Suprapubic skin (tissue), 4 donors: ENCODE data around the gene ZNF428. TPM values are rescaled to one million over a fixed set of nuclear protein-coding genes. Genes with fewer than 3 reads are reported as not detected.
"Not testable (repeated sequence)": the region's sequence is repeated elsewhere in the genome, so short reads cannot be mapped to it uniquely, and the experiment has no call there.

Experiments used
- DNase-seq, 2 donors: peaks; one replicate each; pipeline ENCODE4 v3.0.0-alpha.2; 2019; ENCODE audit warnings: low spot score in 2 of 2
- H3K27ac ChIP-seq: fragments of 200-600 bp; sonication (generic); one replicate; pipeline ENCODE4 v1.5.1; 2019
- H3K27me3 ChIP-seq: fragments of 200-600 bp; sonication (generic); one replicate; pipeline ENCODE4 v1.5.1; 2019
- H3K36me3 ChIP-seq: fragments of 200-600 bp; sonication (generic); one replicate; pipeline ENCODE4 v1.5.1; 2019
- H3K4me1 ChIP-seq: fragments of 200-600 bp; sonication (generic); one replicate; pipeline ENCODE4 v1.5.1; 2019
- H3K4me3 ChIP-seq: fragments of 200-600 bp; sonication (generic); one replicate; pipeline ENCODE4 v1.5.1; 2019; ENCODE audit warnings: mild to moderate bottlenecking
- H3K9me3 ChIP-seq: fragments of 200-600 bp; sonication (generic); one replicate; pipeline ENCODE4 v1.5.1; 2019
- CTCF ChIP-seq, 2 donors: fragments of 200-600 bp in 1 of 2; fragments of 450-650 bp in 1 of 2; sonication (generic) in 1 of 2; IDR thresholded peaks; one replicate each; pipeline ENCODE4 v1.5.1; 2016 to 2019; ENCODE audit warnings: antibody characterized with exemption in 2 of 2, mild to moderate bottlenecking in 1 of 2, moderate library complexity in 1 of 2
- EP300 ChIP-seq: sonication (generic); formaldehyde crosslinking; IDR thresholded peaks from one replicate; pipeline ENCODE4 v1.6.1; 2017; ENCODE audit warnings: antibody characterized with exemption
- POLR2A ChIP-seq, 2 donors: fragments of 450-650 bp; IDR thresholded peaks; one replicate each; pipeline ENCODE4 v1.6.1; 2017; ENCODE audit warnings: antibody characterized with exemption in 2 of 2, mild to moderate bottlenecking in 2 of 2, moderate library complexity in 2 of 2
- POLR2AphosphoS5 ChIP-seq, 3 donors: sonication (generic); formaldehyde crosslinking; IDR thresholded peaks; one replicate each; pipeline ENCODE4 v1.6.1; 2017; ENCODE audit warnings: antibody characterized with exemption in 3 of 3
- WGBS: methylation state at CpG from one replicate; pipeline ENCODE4 v1.1.5; 2018; 5-methylcytosine and 5-hydroxymethylcytosine counted together
- total RNA-seq, 4 donors: library from RNA; depleted of rRNA; stranded (reverse); fragments of >200 nt; gene quantifications; one replicate each; pipeline ENCODE4 v1.1.0, GENCODE V29; 2016

ZNF428 gene
- total RNA-seq, 4 donors from 2014 or later, result 10.6 to 19.3 (median 17.5) TPM

GRCh38 chr19:43658001-43658400 lies 38.6 kb upstream of the ZNF428 start:
- no peak for DNase-seq
- H3K9me3 ChIP-seq, result no peaks in the 10 kb centered on the region
- TF ChIP-seq EP300 (no peak), POLR2AphosphoS5 (IDR thresholded peaks at IDR 0.05) (no peak), CTCF (IDR thresholded peaks at IDR 0.05) (no peak), POLR2A (IDR thresholded peaks at IDR 0.05) (no peak)
- peaks cover 39% of the 10 kb centered on the region for H3K36me3 ChIP-seq
- no peak overlapping the region for H3K4me3 ChIP-seq
- 100% methylated on average over 2 of the region's 2 CpGs for WGBS
- H3K27ac ChIP-seq, result no peak overlapping the region
- H3K27me3 ChIP-seq, result no peaks in the 10 kb centered on the region
- no peaks in the 10 kb centered on the region for H3K4me1 ChIP-seq

GRCh38 chr19:43656436-43656835 lies 37.0 kb upstream of the ZNF428 start:
- H3K27me3 ChIP-seq, result no peaks in the 10 kb centered on the region
- no peak overlapping the region for H3K4me3 ChIP-seq
- no peak overlapping the region for H3K27ac ChIP-seq
- WGBS, result 95% methylated on average over 3 of the region's 6 CpGs
- no peak for DNase-seq
- no peaks in the 10 kb centered on the region for H3K9me3 ChIP-seq
- TF ChIP-seq POLR2AphosphoS5 (IDR thresholded peaks at IDR 0.05) (no peak), EP300 (no peak), POLR2A (IDR thresholded peaks at IDR 0.05) (no peak), CTCF (IDR thresholded peaks at IDR 0.05) (no peak)
- peaks cover 7% of the 10 kb centered on the region for H3K4me1 ChIP-seq
- peaks cover 44% of the 10 kb centered on the region for H3K36me3 ChIP-seq

DNA sequence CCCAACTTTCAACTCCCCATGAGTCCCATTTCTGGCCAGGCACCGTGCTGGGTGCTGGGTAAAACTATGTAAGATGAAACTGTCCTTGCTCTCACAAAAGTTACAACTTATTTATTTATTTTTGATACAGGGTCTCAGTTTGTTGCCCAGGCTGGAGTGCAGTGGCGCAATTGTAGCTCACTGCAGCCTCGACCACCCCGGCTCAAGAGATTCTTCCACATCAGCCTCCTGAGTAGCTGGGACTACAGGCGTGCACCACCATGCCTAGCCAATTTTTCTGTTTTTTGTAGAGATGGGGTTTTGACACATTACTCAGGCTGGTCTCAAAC lies 33.1 kb upstream of the ZNF428 start:
- H3K4me1 ChIP-seq, result peaks cover 7% of the 10 kb centered on the region
- no peaks in the 10 kb centered on the region for H3K9me3 ChIP-seq
- peaks cover 53% of the 10 kb centered on the region for H3K36me3 ChIP-seq
- H3K27ac ChIP-seq, result no peak overlapping the region
- no peak for DNase-seq
- WGBS, result 70% methylated on average over 5 of the region's 5 CpGs
- no peak overlapping the region for H3K4me3 ChIP-seq
- no peaks in the 10 kb centered on the region for H3K27me3 ChIP-seq
- TF ChIP-seq CTCF (IDR thresholded peaks at IDR 0.05), result no peak
- no peak for TF ChIP-seq POLR2AphosphoS5 (IDR thresholded peaks at IDR 0.05)
- no peak for TF ChIP-seq POLR2A (IDR thresholded peaks at IDR 0.05)

DNA sequence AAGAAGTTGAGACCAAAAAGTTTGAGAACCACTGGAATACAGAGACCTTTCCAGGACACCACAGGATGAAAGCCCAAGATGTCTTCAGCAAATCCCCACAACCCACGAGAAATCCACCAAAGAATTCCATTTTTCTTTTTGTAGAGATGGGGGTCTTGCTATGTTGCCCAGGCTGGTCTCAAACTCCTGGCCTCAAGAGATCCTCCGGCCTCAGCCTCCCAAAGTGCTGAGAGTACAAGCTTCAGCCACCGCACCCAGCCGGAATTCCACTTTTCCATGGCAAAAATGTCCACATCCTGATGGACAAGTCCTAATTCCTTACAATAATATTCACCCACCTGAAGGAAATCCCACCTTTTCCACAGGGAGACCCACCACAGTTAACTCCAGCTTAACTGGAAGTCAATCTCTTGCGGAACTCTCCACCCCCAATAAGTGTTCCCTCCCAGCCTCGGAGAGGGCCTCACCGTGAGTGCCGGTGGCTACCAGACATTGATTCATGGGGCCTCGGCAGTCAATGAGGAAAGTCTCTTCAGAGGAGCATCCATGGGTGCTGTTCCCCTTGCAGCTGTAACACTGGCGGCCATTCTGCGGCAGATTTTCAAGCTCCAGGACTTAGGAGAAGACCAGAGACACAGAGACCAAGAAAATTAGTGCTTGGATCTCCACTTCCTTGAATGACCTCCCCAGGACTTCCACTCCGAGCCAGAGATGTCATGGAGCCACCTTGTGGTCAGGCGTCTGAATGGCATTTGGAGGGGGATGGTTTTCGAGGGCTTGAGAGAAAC lies 32.5 kb upstream of the ZNF428 start:
- WGBS, result 57% methylated on average over 14 of the region's 14 CpGs
- Histone ChIP-seq H3K4me1 (peaks cover 7% of the 10 kb centered on the region), H3K36me3 (peaks cover 56% of the 10 kb centered on the region), H3K9me3 (no peaks in the 10 kb centered on the region), H3K27ac (no peak overlapping the region), H3K4me3 (no peak overlapping the region), H3K27me3 (no peaks in the 10 kb centered on the region)
- DNase-seq, result no peak
- TF ChIP-seq CTCF (IDR thresholded peaks at IDR 0.05) (peak; percentile 40 to 60), POLR2AphosphoS5 (IDR thresholded peaks at IDR 0.05) (no peak), POLR2A (IDR thresholded peaks at IDR 0.05) (no peak)

- H3K36me3 ChIP-seq, result peaks cover 43% of the 10 kb centered on the region
- not testable (repeated sequence) for H3K27ac ChIP-seq, DNase-seq, H3K4me3 ChIP-seq, H3K4me1 ChIP-seq, H3K27me3 ChIP-seq, H3K9me3 ChIP-seq
- 94% methylated on average over 7 of the region's 7 CpGs for WGBS
These were observed 30.8 kb upstream of the ZNF428 start for GRCh38 chr19:43650276-43650675.

GRCh38 chr19:43649514-43649913 lies 30.1 kb upstream of the ZNF428 start:
- TF ChIP-seq EP300 (no peak), POLR2A (IDR thresholded peaks at IDR 0.05) (no peak), POLR2AphosphoS5 (IDR thresholded peaks at IDR 0.05) (no peak), CTCF (IDR thresholded peaks at IDR 0.05) (no peak)
- no peak overlapping the region for H3K27ac ChIP-seq
- H3K36me3 ChIP-seq, result peaks cover 36% of the 10 kb centered on the region
- no peaks in the 10 kb centered on the region for H3K27me3 ChIP-seq
- peaks cover 7% of the 10 kb centered on the region for H3K4me1 ChIP-seq
- 80% methylated on average over 2 of the region's 2 CpGs for WGBS
- DNase-seq, result no peak
- no peak overlapping the region for H3K4me3 ChIP-seq
- no peaks in the 10 kb centered on the region for H3K9me3 ChIP-seq
